A549 (cell line): ENCODE results near the gene RNF225.

Source experiments
- CHD2 ChIP-seq: fragments of 150-350 bp; IDR thresholded peaks from 2 replicates; pipeline ENCODE4 v1.6.1; 2014; ENCODE audit warnings: low read length; ENCODE audit not compliant: partially characterized antibody
- CTCF ChIP-seq: fragments of >200 bp; sonication (Bioruptor Twin); formaldehyde crosslinking; IDR thresholded peaks from 3 replicates; pipeline ENCODE4 v1.5.1; 2016
- EP300 ChIP-seq, 2 experiments: fragments of >200 bp; sonication (Bioruptor Twin); formaldehyde crosslinking; IDR thresholded peaks; 2 replicates in 1 of 2; 3 replicates in 1 of 2; pipeline ENCODE4 v1.6.1; 2016 to 2017
- ESRRA ChIP-seq: fragments of 150-350 bp; IDR thresholded peaks from 2 replicates; pipeline ENCODE4 v1.6.1; 2014; ENCODE audit warnings: mild to moderate bottlenecking, low read length, borderline replicate concordance
- POLR2A ChIP-seq: IDR thresholded peaks from 2 replicates; pipeline ENCODE4 v1.6.1; 2012; ENCODE audit warnings: mild to moderate bottlenecking, low read length

- TF ChIP-seq CTCF (no peak), POLR2A (no peak), CHD2 (no peak), EP300 (IDR thresholded peaks at IDR 0.05) (no peak), ESRRA (no peak)
Measured at GRCh38 chr19:58349590-58349989, 45.9 kb upstream of the RNF225 start.
